NCI-H82 treated with DMSO at 0.1 percent for 48 hours (cell line): ENCODE data around the gene CDH12.

Source experiments
- DNase-seq: peaks from one replicate; lab custom pipeline; 2025; ENCODE audit not compliant: unreplicated experiment; lab: John Stamatoyannopoulos, UW

The CDH12 gene

DNA sequence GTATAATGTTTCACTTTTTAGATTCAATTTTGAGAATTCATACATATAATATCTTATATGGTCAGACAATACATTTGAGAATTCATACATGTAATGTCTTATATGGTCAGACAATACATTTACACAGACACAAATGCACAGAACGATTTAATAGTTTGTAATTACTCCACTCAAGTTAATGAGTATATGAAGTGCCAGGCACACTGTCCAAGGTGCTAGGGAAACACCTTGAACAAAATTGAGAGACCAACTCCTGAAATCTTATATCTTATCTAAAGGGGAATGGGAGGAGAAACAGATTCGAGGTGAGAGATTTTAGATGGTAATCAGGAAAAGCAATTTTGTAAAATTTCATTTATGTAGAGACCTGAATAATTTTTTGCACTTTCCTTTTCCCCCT lies 994.7 kb downstream of the CDH12 start:
- no peak for DNase-seq

- DNase-seq: no peak
Measured at GRCh38 chr5:21856987-21857386, 996.2 kb downstream of the CDH12 start.

- no peak for DNase-seq
Measured at GRCh38 chr5:21847300-21847699, 1005.8 kb downstream of the CDH12 start.

- no peak for DNase-seq
Measured at GRCh38 chr5:21844960-21845359, 1008.2 kb downstream of the CDH12 start.

DNA sequence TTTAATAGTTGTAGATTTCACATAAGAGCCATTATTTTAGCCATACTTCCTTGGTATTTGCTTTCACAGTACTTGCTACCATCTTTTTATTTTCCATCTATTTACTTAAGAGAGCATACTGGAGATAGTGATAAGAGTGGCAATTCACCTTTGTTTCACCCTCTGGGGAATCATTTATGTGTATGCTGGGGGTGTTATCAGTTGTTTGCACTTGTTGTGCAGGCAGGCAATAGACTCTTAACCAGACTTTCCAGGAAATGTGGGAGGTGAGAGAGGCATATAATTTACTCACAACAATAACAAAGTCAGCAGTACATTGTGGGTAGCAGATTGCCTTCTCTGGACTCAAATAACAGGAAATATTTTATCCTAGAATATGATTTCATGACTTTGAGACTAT lies 1018.3 kb downstream of the CDH12 start:
- DNase-seq: no peak

GRCh38 chr5:21831145-21831787 lies 1021.9 kb downstream of the CDH12 start:
- DNase-seq: no peak

DNA sequence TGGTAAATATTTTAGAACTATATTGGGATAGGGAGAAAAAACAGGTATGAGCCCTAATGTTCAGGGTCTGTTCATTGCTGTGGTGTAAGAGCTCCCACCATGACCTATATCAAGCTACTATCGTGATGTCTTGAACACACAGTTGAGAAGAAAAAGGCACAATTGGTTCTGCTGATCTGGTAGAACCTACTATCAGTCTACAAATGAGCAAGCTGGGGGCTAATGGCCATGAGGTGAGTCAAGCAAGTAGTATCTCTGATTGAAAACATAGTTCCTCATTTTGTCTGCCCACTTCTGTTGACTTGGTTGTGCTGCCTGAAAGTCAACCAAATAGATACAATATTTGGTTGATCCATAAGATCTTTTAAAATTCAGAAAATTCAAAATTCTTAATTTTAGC lies 1026.3 kb downstream of the CDH12 start:
- no peak for DNase-seq

DNA sequence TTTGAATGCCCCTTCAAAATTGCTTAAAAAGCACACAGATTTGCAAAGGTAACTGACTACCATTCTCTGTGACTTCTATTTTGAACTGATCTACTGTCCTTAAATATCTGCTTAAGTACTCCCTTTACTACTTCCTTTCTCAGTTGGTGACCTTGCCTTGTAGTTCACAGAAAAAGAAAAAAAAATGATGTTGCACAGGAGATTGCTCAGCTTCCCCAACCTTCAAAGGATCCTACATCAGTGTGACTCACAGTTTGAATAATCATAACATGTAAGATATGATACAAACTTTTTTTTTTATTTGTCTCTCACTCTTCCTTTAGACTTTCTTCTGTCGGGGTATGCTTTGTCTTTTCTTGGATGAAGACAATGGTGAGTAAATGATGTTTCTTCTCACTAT lies 1029.6 kb downstream of the CDH12 start:
- DNase-seq: no peak

DNA sequence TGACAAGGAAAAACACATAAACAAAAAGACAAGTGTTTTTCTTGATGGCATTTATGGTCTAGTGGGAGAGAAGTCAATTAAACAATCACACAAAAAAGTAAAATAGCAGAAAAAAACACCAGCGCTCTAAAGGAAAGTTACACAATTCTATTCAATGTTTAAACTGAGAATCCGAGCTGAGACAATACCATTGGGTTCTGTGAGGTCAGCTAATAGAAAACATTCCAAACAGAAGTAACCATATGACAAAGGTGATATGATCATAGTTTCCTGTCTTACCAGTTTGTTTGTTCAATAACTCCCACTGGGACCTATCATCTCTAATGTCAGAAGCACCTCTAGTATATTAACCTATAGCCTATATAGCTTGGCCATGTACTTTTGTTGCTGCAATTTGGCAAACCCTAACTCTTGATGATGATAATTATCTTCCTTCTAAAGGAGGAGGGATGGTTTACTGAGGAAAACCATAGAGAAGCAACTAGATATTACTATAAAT lies 1030.0 kb downstream of the CDH12 start:
- no peak for DNase-seq

DNA sequence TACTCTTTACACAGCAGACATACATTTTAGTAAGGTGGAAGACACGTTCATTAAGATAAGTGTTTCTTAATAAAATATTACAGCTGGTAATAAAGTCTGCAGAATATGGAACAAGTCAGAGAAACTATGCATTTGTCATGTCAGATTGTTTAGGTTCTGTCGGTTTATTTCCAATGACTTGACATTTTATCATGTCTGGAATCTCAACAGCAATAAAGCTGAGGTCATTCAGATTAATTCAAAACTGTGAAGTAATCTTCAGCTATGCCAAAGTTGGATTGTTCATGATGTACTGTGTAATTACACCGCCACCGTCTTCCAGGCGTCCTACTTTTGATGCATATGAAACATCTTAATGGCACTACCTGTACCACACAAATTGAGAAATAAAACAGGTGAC lies 1032.6 kb downstream of the CDH12 start:
- no peak for DNase-seq

DNA sequence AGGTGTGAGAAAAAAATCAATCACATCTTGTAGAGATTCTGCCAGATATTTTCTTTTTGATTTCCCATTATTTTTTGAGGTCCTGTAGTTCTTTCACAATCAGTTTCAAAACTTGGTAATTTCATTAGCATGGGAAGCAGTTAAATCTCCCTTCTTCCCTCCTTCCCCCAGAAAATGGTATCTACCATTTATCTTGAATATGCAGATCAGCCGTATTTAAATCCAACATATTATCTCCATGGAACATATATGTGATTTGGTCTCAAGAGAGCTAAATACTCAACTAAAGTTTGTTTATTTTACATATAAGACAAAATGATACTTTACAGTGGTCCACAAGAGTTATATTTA lies 1034.8 kb downstream of the CDH12 start:
- DNase-seq: no peak

DNA sequence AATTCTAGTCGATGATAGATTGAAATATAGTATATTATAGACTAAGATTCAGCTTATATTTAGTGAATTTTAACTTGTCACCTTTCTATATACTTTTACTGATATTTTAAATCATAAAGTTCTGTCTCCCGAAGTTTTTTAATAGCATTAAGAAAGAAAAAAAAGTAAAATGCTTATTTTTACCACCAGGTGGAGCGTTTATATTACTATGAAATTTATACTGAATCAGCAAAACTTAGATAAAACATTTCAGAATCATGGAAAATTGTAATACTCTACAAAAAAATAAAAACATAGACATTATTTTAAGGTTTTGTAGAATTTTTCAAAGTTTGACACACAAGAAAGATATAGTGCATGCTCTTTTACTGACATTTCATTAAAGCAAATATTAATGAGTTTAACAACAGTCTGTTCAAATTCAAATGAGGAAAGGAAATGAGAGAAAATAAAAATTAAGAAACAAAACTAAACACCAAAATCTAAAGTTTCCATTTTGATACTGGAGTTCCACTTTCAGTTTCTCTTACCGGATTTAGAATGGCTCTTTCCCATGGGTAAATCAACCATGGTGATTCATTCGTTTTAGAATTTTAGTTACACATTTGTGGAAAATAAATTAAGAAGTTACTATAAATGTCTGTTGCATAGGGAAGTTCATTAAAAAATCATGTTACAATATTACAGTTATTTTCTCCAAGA lies 1035.3 kb downstream of the CDH12 start:
- DNase-seq: no peak

- no peak for DNase-seq
Measured at GRCh38 chr5:21810737-21811316, 1042.3 kb downstream of the CDH12 start.

- DNase-seq: no peak
Measured at GRCh38 chr5:21809611-21810010, 1043.5 kb downstream of the CDH12 start.

DNA sequence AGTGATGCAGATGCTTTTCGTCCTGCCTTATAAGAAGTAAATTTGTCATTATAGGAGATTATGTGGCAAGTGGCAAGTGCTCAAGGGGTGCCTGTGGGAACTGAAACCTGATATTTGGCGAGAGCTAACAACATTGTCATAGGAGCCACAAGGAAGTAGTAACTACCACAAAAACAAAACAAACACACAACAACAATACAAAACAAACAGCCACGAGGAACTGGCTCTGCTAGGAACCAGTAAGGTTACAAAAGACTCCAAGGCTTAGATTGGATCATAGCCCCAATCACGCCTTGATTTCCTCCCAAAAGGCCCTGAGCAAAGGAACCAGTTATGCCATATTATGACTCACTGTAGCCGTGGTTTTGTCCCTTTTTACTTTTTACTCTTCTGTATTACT lies 1045.2 kb downstream of the CDH12 start:
- no peak for DNase-seq

GRCh38 chr5:21806943-21807342 lies 1046.2 kb downstream of the CDH12 start:
- DNase-seq: no peak

DNA sequence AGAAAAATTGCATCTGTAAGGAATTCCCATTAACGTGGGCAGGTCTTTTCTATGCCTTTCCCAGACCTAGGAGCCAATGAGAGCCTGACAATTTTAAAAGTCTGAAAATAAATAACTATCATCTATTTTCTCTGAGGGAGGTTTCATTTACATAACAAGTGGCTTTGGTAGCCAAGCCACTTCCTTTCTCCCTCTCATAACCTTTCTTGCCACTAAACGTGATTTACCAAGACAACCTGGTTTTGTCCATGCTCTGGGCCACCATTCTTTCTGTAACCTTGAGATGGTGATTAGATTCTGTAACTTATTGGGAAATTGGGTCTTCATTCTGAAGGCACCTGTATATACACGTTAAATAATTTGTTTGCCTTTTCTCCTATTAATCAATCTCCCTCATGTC lies 1046.9 kb downstream of the CDH12 start:
- no peak for DNase-seq

DNA sequence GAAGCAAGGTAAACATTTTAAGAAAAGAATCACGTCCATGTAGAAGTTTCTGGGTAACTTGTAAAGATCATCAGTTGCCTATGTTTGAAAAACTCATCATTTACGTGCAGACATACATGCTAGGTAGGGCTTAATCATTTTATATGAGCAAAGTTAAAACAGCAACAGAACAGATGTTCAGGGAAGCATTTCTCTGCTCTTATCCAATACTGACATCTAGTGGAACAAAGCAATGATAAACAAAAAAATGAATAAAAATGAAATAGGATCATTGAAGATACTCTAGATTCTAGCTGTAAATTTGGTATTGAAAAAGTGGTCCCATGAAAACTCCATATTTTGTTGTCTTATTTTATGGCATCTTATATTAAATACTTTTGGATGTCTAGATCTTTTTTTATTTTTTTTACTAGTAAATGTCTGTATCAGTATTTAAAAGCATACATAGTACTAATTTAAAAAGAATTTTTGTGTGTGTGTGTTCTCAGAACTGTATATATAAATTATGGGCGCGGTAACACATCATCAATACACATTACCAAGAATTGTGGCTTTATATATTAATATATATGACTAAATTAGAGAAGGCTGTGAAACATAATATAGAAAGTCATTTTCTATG lies 1050.2 kb downstream of the CDH12 start:
- peak; percentile 5 for DNase-seq

DNA sequence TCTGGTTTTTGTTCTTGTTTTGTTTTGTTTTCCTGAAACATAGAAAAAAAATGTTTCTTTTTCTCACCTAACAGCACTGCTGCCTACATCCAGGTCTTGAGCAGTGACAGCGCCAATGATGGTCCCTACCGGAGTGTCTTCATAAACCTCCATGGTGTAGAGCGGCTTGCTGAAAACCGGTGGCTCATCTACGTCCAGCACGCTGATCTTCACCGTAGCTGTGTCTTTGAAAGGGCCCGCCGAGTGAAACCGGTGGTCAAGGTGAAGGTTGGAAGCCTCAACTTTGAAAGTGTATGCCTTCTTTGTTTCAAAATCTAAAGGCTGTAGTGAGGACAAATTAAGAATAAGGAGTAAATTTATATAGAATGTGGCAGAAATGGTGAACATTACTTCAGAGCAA lies 1051.0 kb downstream of the CDH12 start:
- DNase-seq: no peak

- DNase-seq: no peak
Measured at GRCh38 chr5:21792748-21793147, 1060.4 kb downstream of the CDH12 start.

DNA sequence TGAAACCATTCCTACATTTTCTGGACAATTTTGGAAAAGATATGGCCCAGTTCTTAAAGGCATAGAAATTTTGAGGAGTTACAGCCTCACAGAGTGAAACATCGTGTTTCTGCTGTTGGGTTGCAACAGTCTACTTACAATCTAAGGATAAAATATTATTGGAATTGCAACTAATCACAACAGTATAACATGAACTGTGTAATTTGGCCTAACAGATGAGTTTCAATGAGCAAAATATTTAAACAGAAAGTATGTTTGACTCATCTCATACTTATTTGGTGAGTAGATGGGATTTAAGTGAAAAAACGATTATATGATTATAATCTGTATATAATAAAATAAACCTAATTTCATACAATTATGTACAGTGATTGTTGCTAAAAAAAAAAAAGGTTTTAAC lies 1061.8 kb downstream of the CDH12 start:
- DNase-seq: no peak

DNA sequence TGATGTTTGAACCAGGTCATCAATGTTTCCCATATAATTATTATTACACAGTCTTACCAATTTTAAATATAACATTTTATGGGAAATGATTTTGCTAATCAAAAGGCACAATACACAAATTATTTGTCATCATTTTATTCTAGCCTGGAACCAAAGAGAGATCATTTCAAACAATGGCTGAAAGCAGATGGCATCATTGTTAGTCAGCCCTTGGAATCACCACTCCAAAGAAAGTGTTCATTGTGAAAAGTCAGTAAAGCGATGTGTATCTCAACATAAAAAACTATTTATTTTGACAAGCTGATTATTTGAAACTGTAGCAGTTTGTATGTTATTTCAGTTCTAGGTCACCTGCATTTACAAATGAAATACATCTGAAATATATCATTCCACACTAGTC lies 1068.7 kb downstream of the CDH12 start:
- DNase-seq: no peak
